ENCODE results near the gene ZFC3H1.

Gene ZFC3H1

DNA sequence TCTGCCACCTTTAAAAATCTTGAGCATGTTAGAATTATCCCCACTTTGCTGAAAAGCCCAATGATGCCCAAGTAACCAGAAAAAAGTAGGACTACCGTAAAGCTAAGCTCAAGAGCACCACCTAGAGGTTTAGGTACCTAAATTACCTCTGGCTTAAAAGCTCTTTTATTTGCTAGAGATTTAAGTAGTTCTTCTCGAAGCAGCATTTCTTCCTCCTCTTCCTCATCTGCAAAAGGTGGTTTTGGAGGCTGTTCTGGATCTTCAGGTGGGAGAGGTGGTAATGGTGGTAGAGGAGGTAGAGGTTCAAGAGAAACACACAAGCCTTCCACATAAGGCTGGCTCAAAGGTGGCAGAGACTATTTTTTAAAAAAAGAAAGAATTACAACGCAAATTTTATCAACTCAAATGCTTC is 26.9 kb downstream of the ZFC3H1 start:
- no peak overlapping the region for H3K4me3 ChIP-seq (replicated peaks; ENCODE audit: insufficient read depth, low read length)
- no peak for TF ChIP-seq POLR2AphosphoS5 (IDR thresholded peaks at IDR 0.05; ENCODE audit: low read depth)
- TF ChIP-seq, protein P1, sequence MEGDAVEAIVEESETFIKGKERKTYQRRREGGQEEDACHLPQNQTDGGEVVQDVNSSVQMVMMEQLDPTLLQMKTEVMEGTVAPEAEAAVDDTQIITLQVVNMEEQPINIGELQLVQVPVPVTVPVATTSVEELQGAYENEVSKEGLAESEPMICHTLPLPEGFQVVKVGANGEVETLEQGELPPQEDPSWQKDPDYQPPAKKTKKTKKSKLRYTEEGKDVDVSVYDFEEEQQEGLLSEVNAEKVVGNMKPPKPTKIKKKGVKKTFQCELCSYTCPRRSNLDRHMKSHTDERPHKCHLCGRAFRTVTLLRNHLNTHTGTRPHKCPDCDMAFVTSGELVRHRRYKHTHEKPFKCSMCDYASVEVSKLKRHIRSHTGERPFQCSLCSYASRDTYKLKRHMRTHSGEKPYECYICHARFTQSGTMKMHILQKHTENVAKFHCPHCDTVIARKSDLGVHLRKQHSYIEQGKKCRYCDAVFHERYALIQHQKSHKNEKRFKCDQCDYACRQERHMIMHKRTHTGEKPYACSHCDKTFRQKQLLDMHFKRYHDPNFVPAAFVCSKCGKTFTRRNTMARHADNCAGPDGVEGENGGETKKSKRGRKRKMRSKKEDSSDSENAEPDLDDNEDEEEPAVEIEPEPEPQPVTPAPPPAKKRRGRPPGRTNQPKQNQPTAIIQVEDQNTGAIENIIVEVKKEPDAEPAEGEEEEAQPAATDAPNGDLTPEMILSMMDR (IDR thresholded peaks at IDR 0.05; ENCODE audit: insufficient read depth, low read length), result peak; percentile 69
- DNase-seq (ENCODE audit: low read depth in 1 of 2, low spot score in 1 of 2), result peak; percentile 30 to 33

DNA sequence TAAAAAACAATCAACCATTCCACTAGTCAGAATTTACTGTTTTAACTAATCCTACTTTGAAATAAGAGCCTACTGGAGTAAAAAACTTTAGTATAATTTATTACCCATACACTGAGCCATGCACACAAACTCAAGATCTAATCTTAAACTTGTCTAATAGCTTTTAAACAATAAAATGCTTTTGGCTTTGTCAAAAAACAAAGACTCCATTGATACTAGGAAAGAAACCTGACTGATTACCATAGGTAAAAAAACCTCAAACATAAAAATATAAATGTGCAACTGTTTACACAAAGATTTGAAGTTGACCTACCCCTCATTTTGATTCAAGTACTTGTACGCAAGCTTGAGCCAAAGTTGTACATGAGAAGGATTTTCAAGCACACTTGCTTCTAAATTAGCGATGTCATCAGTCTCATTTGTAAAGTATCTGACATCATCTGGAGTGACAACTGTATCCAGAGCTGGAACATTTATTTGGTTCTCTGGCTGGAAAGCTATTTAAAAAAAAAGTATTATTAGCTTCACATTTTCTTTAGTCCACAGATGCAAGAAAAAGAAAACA is 36.1 kb downstream of the ZFC3H1 start:
- DNase-seq (ENCODE audit: low read depth in 1 of 2, low spot score in 1 of 2), result no peak
- Histone ChIP-seq H3K4me3 (replicated peaks; ENCODE audit: insufficient read depth, low read length) (no peak overlapping the region), H3K27ac (replicated peaks) (no peak overlapping the region), H3K27me3 (ENCODE audit: insufficient read depth, poor library complexity, severe bottlenecking) (no peaks in the 10 kb centered on the region)
- TF ChIP-seq GABPA (IDR thresholded peaks at IDR 0.05; ENCODE audit: low read depth), result no peak
- TF ChIP-seq, protein P2, sequence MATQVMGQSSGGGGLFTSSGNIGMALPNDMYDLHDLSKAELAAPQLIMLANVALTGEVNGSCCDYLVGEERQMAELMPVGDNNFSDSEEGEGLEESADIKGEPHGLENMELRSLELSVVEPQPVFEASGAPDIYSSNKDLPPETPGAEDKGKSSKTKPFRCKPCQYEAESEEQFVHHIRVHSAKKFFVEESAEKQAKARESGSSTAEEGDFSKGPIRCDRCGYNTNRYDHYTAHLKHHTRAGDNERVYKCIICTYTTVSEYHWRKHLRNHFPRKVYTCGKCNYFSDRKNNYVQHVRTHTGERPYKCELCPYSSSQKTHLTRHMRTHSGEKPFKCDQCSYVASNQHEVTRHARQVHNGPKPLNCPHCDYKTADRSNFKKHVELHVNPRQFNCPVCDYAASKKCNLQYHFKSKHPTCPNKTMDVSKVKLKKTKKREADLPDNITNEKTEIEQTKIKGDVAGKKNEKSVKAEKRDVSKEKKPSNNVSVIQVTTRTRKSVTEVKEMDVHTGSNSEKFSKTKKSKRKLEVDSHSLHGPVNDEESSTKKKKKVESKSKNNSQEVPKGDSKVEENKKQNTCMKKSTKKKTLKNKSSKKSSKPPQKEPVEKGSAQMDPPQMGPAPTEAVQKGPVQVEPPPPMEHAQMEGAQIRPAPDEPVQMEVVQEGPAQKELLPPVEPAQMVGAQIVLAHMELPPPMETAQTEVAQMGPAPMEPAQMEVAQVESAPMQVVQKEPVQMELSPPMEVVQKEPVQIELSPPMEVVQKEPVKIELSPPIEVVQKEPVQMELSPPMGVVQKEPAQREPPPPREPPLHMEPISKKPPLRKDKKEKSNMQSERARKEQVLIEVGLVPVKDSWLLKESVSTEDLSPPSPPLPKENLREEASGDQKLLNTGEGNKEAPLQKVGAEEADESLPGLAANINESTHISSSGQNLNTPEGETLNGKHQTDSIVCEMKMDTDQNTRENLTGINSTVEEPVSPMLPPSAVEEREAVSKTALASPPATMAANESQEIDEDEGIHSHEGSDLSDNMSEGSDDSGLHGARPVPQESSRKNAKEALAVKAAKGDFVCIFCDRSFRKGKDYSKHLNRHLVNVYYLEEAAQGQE (IDR thresholded peaks at IDR 0.05; ENCODE audit: insufficient replicate concordance, low read depth), result no peak
- no peak for TF ChIP-seq POLR2AphosphoS5 (IDR thresholded peaks at IDR 0.05; ENCODE audit: low read depth)
- TF ChIP-seq, protein P1 (IDR thresholded peaks at IDR 0.05; ENCODE audit: insufficient read depth, low read length), result no peak
- TF ChIP-seq SPI1 (IDR thresholded peaks at IDR 0.05; ENCODE audit: borderline replicate concordance, low read depth), result no peak

More for the DNA sequence above, 26.9 kb downstream of the ZFC3H1 start:
- Histone ChIP-seq H3K27ac (replicated peaks) (no peak overlapping the region), H3K27me3 (ENCODE audit: insufficient read depth, poor library complexity, severe bottlenecking) (no peaks in the 10 kb centered on the region)

DNA sequence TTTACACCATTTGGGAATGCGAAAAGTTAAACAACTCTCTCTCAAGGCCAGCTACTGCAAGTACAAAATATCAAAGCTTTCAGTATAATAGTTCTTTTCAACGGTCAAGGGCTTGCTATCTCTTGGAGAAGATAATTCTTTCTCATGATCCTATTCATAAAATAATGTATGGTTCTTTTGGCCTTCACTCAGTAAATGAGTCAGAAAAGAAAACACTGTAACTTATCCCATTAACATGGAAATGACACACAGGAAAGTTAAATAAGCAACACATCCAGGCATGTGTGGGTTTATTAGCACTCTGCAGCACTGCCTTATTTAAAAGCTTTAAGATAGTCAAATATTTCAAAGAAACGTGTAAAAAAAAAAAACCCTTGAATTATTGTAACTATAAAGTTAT is 36.9 kb downstream of the ZFC3H1 start:
- no peak for DNase-seq (ENCODE audit: low read depth in 1 of 2, low spot score in 1 of 2)
- TF ChIP-seq GABPA (IDR thresholded peaks at IDR 0.05; ENCODE audit: low read depth) (no peak), POLR2AphosphoS5 (IDR thresholded peaks at IDR 0.05; ENCODE audit: low read depth) (no peak), SPI1 (IDR thresholded peaks at IDR 0.05; ENCODE audit: borderline replicate concordance, low read depth) (no peak)
- TF ChIP-seq, protein P2 (IDR thresholded peaks at IDR 0.05; ENCODE audit: insufficient replicate concordance, low read depth), result no peak
- TF ChIP-seq, protein P1 (IDR thresholded peaks at IDR 0.05; ENCODE audit: insufficient read depth, low read length), result no peak
- Histone ChIP-seq H3K4me3 (replicated peaks; ENCODE audit: insufficient read depth, low read length) (no peak overlapping the region), H3K27me3 (ENCODE audit: insufficient read depth, poor library complexity, severe bottlenecking) (no peaks in the 10 kb centered on the region), H3K27ac (replicated peaks) (no peak overlapping the region)

DNA sequence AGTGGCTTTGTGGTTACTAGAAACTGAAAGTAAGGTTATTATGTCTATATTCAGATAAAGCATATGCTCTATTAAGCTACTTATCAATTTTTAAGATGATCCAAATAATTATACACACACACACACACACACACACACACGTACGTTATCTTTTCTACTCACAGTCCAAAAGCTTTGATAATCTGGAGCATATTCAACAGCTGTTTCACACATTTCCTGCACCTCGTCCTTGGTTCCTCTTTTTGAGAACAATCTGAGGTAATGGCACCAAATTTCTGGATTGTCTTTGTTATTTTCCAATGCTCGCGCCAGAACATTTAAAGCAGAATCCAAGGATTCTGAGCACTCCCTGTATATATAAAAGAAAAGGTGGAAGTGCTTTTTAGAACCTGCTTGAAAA is 37.5 kb downstream of the ZFC3H1 start:
- Histone ChIP-seq H3K27me3 (ENCODE audit: insufficient read depth, poor library complexity, severe bottlenecking) (no peaks in the 10 kb centered on the region), H3K4me3 (replicated peaks; ENCODE audit: insufficient read depth, low read length) (no peak overlapping the region), H3K27ac (replicated peaks) (no peak overlapping the region)
- peak; percentile 21 to 57 for DNase-seq (ENCODE audit: low read depth in 1 of 2, low spot score in 1 of 2)
- TF ChIP-seq SPI1 (IDR thresholded peaks at IDR 0.05; ENCODE audit: borderline replicate concordance, low read depth) (peak; percentile 50; the same call in 1 of the 2 replicates), GABPA (IDR thresholded peaks at IDR 0.05; ENCODE audit: low read depth) (no peak), POLR2AphosphoS5 (IDR thresholded peaks at IDR 0.05; ENCODE audit: low read depth) (no peak; the same call in 1 of the 2 replicates)
- TF ChIP-seq, protein P1 (IDR thresholded peaks at IDR 0.05; ENCODE audit: insufficient read depth, low read length), result no peak
- TF ChIP-seq, protein P2 (IDR thresholded peaks at IDR 0.05; ENCODE audit: insufficient replicate concordance, low read depth), result no peak

Measured in HL-60 (cell line).